Panc1 (cell line): Measurements from ENCODE around the gene ARID1A. TPM values are rescaled to one million over a fixed set of nuclear protein-coding genes. Genes with fewer than 3 reads are reported as not detected.

ENCODE experiments used
- ATAC-seq: fragments of 200-7000 bp; cut with Tn5 transposase; 2 replicates; pipeline ENCODE4 v1.9.1; 2020; ENCODE audit warnings: mild to moderate bottlenecking, moderate library complexity
- BruUV-seq: library from RNA; stranded (reverse); fragments of 400-500 nt; replicated peaks from 2 replicates; lab custom pipeline; 2021; lab: Mats Ljungman, UMichigan
- CTCF ChIA-PET: fragments of 300-600 bp; sonication (Branson Sonifier 250); formaldehyde crosslinking; loops from one replicate; lab custom pipeline; 2022; ENCODE audit warnings: antibody characterized with exemption; lab: Charles Lee
- POLR2A ChIA-PET: fragments of 300-600 bp; sonication (Branson Sonifier 250); formaldehyde crosslinking; loops from one replicate; lab custom pipeline; 2022; ENCODE audit warnings: antibody characterized with exemption; lab: Charles Lee
- DNase-seq: peaks from one replicate; pipeline ENCODE4 v3.0.0-alpha.2; 2010; ENCODE audit warnings: low read depth, low spot score
- H3K27ac ChIP-seq: 2 replicates; pipeline ENCODE4 v1.5.1; 2011; ENCODE audit warnings: mild to moderate bottlenecking, low read length, inconsistent platforms
- H3K27me3 ChIP-seq: fragments of 200-500 bp; sonication (Bioruptor generic); 2 replicates; pipeline ENCODE4 v1.6.0; 2014; ENCODE audit warnings: low read length, inconsistent platforms; ENCODE audit not compliant: control insufficient read depth, insufficient read depth
- H3K36me3 ChIP-seq: fragments of 200-500 bp; sonication (Bioruptor generic); 2 replicates; pipeline ENCODE4 v1.5.1; 2014; ENCODE audit warnings: inconsistent platforms, mild to moderate bottlenecking, low read length, moderate library complexity; ENCODE audit not compliant: control insufficient read depth, insufficient read depth
- H3K4me1 ChIP-seq: 2 replicates; pipeline ENCODE4 v1.5.1; 2011; ENCODE audit warnings: inconsistent platforms, mild to moderate bottlenecking, low read length, moderate library complexity; ENCODE audit not compliant: control insufficient read depth, insufficient read depth
- H3K4me3 ChIP-seq, 2 experiments: 2 replicates each; pipeline ENCODE4 v1.5.1; 2011 to 2012; ENCODE audit warnings: low read depth in 2 of 2, low read length in 2 of 2, mild to moderate bottlenecking in 2 of 2, inconsistent platforms in 1 of 2, moderate library complexity in 1 of 2
- H3K9me3 ChIP-seq: fragments of 200-500 bp; sonication (Bioruptor generic); 2 replicates; pipeline ENCODE4 v1.5.1; 2014; ENCODE audit warnings: low read depth, mild to moderate bottlenecking, inconsistent platforms, low read length, moderate library complexity; ENCODE audit not compliant: control insufficient read depth, insufficient read depth
- POLR2AphosphoS5 ChIP-seq: IDR thresholded peaks from 2 replicates; pipeline ENCODE4 v1.6.1; 2012; ENCODE audit warnings: mild to moderate bottlenecking, low read depth, low read length, moderate library complexity
- SIN3A ChIP-seq: IDR thresholded peaks from 2 replicates; pipeline ENCODE4 v1.6.1; 2012; ENCODE audit warnings: low read depth, mild to moderate bottlenecking, low read length, moderate library complexity, borderline replicate concordance; ENCODE audit not compliant: insufficient read depth
- TCF7L2 ChIP-seq: IDR thresholded peaks from 2 replicates; pipeline ENCODE4 v1.6.1; 2011; ENCODE audit warnings: mild to moderate bottlenecking, low read depth, low read length, inconsistent platforms
- in situ Hi-C: cut with HindIII; loops from 2 replicates; pipeline ENCODE4 v1.10.0; 2016; ENCODE audit warnings: low sequenced_read_pairs, low pct_unique_long_range_greater_than_20kb
- intact Hi-C: fragments of 100-400 bp; cut with micrococcal nuclease; formaldehyde crosslinking; loops from one replicate; pipeline ENCODE4 v1.10.0; 2022; ENCODE audit not compliant: unreplicated experiment
- total RNA-seq: library from RNA; stranded (reverse); gene quantifications from one replicate; pipeline ENCODE4 v1.2.1, GENCODE V29; 2021; ENCODE audit not compliant: unreplicated experiment
- TF ChIP-seq, protein P1 (sequence below), 2 experiments: IDR thresholded peaks; 2 replicates each; pipeline ENCODE4 v1.6.1; 2011 to 2012; ENCODE audit warnings: low read depth in 2 of 2, control low read depth in 1 of 2, low read length in 1 of 2, mild to moderate bottlenecking in 1 of 2, moderate library complexity in 1 of 2; ENCODE audit not compliant: insufficient read depth in 1 of 2
- TF ChIP-seq, protein P2 (sequence below): fragments of 450-650 bp; IDR thresholded peaks from 2 replicates; pipeline ENCODE4 v1.5.1; 2017; ENCODE audit warnings: mild to moderate bottlenecking

Gene ARID1A
- total RNA-seq, 1 experiment from 2014 or later = 110 TPM

DNA sequence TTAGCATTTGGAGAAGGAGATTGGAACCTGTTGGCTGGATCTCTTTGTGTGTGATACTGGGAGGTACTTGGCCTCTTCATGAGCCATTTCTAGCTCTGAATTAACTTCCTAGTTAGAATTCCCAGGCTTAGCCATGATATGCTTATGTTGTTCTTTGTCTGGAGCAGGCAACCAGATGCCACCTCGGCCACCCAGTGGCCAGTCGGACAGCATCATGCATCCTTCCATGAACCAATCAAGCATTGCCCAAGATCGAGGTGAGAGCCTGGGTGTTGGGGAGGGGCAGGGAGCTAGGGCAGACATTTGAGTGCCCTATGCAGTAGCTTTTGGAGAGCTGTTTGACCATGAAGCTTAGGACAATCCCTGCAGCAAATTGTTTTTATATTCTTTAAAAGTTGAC is 65.4 kb downstream of the ARID1A start:
- Histone ChIP-seq H3K27ac (no peak overlapping the region), H3K9me3 (no peaks in the 10 kb centered on the region), H3K36me3 (peaks cover 42% of the 10 kb centered on the region), H3K4me1 (no peaks in the 10 kb centered on the region), H3K4me3 (no peak overlapping the region), H3K27me3 (no peaks in the 10 kb centered on the region)
- no peak for DNase-seq
- BruUV-seq = no TSS peak
- TF ChIP-seq SIN3A (no peak), POLR2AphosphoS5 (no peak), TCF7L2 (no peak)
- TF ChIP-seq, protein P1, sequence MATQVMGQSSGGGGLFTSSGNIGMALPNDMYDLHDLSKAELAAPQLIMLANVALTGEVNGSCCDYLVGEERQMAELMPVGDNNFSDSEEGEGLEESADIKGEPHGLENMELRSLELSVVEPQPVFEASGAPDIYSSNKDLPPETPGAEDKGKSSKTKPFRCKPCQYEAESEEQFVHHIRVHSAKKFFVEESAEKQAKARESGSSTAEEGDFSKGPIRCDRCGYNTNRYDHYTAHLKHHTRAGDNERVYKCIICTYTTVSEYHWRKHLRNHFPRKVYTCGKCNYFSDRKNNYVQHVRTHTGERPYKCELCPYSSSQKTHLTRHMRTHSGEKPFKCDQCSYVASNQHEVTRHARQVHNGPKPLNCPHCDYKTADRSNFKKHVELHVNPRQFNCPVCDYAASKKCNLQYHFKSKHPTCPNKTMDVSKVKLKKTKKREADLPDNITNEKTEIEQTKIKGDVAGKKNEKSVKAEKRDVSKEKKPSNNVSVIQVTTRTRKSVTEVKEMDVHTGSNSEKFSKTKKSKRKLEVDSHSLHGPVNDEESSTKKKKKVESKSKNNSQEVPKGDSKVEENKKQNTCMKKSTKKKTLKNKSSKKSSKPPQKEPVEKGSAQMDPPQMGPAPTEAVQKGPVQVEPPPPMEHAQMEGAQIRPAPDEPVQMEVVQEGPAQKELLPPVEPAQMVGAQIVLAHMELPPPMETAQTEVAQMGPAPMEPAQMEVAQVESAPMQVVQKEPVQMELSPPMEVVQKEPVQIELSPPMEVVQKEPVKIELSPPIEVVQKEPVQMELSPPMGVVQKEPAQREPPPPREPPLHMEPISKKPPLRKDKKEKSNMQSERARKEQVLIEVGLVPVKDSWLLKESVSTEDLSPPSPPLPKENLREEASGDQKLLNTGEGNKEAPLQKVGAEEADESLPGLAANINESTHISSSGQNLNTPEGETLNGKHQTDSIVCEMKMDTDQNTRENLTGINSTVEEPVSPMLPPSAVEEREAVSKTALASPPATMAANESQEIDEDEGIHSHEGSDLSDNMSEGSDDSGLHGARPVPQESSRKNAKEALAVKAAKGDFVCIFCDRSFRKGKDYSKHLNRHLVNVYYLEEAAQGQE (IDR thresholded peaks at IDR 0.05; ENCODE audit: insufficient read depth in 1 of 2, low read depth in 2 of 2, low read length in 1 of 2) = no peak
- TF ChIP-seq, protein P2, sequence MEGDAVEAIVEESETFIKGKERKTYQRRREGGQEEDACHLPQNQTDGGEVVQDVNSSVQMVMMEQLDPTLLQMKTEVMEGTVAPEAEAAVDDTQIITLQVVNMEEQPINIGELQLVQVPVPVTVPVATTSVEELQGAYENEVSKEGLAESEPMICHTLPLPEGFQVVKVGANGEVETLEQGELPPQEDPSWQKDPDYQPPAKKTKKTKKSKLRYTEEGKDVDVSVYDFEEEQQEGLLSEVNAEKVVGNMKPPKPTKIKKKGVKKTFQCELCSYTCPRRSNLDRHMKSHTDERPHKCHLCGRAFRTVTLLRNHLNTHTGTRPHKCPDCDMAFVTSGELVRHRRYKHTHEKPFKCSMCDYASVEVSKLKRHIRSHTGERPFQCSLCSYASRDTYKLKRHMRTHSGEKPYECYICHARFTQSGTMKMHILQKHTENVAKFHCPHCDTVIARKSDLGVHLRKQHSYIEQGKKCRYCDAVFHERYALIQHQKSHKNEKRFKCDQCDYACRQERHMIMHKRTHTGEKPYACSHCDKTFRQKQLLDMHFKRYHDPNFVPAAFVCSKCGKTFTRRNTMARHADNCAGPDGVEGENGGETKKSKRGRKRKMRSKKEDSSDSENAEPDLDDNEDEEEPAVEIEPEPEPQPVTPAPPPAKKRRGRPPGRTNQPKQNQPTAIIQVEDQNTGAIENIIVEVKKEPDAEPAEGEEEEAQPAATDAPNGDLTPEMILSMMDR = no peak
- POLR2A ChIA-PET = no interaction called here
- in situ Hi-C loops (no loop called here), intact Hi-C loops (no loop called here)
- CTCF ChIA-PET = no interaction called here
- ATAC-seq = peak; percentile 73

DNA sequence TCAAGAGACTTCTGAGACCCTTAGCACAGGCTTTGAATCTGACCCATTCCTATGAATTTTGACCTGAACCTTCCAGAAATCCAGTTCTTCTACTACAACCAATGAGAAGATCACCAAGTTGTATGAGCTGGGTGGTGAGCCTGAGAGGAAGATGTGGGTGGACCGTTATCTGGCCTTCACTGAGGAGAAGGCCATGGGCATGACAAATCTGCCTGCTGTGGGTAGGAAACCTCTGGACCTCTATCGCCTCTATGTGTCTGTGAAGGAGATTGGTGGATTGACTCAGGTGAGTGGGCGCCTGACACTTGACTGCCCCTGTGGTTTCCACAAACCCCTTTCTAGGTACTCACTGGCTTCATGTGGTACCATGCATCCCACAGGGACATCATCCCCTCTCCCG is 71.9 kb downstream of the ARID1A start:
- BruUV-seq = no TSS peak
- no peak overlapping the region for H3K4me3 ChIP-seq
- intact Hi-C loops (no loop called here), in situ Hi-C loops (no loop called here)
- H3K36me3 ChIP-seq = peaks cover 48% of the 10 kb centered on the region
- peaks cover 16% of the 10 kb centered on the region for H3K4me1 ChIP-seq
- CTCF ChIA-PET = no interaction called here
- no peak for DNase-seq
- POLR2A ChIA-PET = no interaction called here
- no peaks in the 10 kb centered on the region for H3K27me3 ChIP-seq
- no peak for ATAC-seq
- TF ChIP-seq SIN3A (no peak), TCF7L2 (no peak), POLR2AphosphoS5 (no peak)
- TF ChIP-seq, protein P1 (IDR thresholded peaks at IDR 0.05; ENCODE audit: insufficient read depth in 1 of 2, low read depth in 2 of 2, low read length in 1 of 2) = no peak
- TF ChIP-seq, protein P2 = no peak
- H3K9me3 ChIP-seq = no peaks in the 10 kb centered on the region
- H3K27ac ChIP-seq = no peak overlapping the region; the same call in 1 of the 2 replicates
